GM21619 (cell line): ENCODE data around the gene GDPGP1.

ENCODE experiments used
- ATAC-seq: cut with Tn5 transposase; IDR thresholded peaks from one replicate; pipeline ENCODE4 v1.9.1; 2021; ENCODE audit not compliant: unreplicated experiment

Gene GDPGP1

DNA sequence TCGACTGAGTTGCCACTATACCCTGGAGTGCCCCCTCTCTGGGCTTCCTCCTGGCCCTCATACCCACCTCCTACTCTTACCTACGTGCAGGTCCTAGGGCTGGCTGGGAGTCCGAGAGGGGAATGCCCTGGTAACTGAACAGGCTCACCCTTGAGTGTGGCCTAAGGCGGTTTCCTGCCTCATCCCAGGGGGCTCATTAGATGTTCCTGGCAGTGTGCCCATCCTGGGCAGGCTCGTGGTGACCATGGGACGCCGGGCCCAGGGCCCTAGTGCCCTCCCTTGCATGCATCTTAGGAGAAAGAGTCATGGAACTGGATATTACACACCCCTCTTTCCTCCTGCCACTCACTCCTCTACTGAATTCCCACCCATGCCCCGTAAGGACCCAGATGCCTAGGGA, 30.1 kb upstream of the GDPGP1 start:
- ATAC-seq, result no peak

DNA sequence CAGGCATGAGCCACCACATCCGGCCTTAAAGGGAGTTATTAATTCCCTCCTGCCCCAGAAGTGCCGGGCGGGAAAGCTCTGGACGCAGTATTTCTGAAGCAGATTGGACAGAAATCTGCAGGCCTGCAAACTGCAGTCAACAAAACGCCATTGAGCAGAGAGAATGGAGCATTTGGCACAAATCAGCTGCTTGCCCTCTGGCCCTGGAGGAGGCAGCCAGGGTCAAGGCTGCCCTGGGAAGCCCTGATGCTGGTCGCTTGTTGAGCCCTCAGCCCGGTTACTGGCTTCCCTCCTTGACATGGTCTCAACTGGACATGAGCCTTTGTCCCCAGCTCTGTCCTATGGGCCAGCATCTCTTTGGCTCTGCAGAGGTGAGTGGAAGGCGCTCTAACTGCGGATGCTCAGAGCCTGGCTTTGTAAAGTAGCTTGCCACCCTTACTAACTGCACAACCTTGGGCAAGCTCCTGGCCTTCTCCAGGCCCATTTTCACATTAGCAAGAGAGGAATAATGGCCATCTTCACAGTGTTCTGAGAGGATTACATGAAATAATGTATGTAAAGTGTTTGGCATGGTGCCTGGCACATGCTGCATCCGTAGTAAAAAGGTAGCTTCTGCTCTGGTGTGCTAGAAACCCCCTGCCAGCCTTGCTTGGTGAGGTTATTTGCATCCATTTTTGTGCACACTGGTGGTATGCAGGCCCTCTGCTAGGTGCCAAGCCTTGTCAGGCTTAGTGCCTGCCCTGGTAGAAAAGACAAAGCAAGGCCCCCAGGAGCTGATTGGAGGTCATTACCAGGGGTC, 28.8 kb upstream of the GDPGP1 start:
- no peak for ATAC-seq

DNA sequence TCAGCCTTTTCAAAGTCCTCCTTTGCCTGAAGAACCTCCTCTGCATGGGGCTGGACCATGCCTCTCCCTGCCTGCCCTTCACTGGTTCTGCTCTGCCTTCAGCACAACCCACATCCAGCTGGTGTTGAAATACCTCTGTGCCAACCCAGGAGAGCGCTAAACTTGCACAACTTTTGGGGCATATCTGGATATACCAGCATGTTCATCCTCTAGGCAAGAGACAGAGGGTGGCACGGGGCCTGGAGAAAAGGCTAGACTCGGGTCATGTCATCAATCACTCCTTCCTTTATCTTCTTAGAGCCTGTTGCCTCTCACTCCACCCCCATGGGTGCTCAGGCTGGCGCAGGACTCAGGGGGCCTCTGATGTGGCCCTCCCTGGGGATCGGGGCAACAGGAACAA, 28.1 kb upstream of the GDPGP1 start:
- no peak for ATAC-seq

DNA sequence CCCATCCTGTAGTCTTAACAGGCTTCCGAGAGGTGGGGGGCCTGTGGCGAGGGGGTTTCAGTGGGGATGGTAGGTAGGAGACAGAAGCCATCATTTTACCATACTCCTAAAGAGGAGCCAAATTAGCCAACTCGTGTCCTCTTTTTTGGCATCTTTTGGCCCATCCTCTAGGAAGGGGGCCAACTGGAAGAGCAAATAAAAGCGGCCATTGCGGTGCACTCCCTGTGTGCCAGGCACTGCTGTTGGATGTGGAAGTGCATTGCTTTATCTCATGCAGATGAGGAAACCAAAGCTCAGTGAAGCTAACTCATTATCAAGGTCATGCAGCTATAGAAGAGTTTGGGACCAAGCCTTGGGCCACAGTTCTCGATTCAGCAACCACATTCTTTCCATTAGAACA, 26.8 kb upstream of the GDPGP1 start:
- ATAC-seq, result no peak

DNA sequence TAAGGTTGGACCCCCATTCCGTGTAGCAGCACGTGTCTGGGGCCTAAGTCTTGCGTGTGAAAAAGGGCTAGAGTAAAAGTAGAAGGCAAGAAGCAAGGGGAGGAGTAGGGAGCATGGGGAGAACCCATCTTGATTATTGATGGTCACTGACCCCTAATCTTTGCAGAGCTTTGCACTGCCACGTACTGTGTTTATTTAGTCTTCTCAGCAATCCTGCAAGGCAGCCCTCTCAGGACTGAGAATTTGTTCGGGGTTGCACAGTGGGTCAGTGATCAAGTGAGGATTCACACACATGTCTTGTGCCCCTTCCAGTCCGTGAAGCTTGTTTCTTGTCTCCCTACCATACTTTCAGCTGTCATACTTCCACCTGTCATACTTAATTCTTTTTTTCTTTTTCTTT, 25.7 kb upstream of the GDPGP1 start:
- ATAC-seq, result no peak

DNA sequence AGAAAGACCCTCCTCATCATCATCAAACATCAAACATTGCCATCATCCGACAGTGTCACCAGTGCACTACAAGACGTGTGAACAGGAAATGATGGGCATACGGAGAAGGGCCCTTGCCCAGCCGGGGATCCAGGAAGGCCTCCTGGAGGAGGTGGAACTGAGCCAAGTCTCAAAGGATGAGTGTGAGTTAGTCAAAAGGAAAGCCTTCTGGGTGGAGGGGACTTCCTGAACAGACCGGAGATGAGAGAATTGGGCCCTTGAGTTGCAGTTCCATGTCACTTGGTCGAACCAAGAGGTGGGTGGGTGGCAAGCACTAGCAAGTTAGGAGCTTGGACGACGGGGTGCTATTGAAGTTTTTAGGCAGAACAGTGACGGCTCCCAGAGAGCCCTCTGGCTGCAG, 24.4 kb upstream of the GDPGP1 start:
- ATAC-seq, result no peak

DNA sequence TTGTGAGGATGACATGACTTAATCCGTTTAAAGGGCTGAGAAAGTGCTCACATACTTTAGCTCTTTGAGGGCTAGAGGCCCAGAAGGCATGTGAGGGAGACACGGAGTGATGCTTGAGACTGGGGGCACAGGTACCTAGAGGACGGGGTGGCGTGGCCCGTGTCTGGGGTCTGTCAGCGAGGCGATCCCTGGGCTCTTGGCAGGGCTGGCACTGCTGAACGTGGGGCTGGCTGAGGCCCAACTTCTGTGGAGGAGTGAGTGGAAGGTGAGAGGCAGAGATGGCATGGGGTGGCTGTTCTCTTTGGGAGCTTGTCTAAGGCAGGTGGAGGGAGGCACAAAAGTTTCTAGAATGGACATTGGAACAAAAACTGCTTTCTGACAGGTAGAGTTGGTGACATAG, 23.4 kb upstream of the GDPGP1 start:
- no peak for ATAC-seq

DNA sequence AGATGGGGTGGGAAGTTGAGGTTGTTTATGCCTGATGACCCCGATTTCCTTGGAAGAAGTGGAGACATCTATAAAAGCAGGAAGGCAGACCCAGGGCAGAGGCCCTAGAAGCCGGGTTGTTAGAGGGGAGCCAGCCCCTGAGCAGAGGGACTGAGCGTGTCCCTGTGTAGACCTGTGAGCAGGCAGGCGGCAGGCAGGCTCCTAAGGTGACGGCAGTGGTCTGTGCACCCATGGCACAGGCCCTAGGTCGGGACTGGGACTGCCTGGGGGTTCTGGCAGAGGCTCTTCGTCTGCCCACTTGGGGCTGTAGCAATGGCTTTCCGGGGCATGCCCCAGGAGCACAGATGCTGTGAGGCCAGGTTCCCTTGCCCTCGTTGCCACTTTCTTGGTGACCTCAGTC, 23.0 kb upstream of the GDPGP1 start:
- no peak for ATAC-seq

DNA sequence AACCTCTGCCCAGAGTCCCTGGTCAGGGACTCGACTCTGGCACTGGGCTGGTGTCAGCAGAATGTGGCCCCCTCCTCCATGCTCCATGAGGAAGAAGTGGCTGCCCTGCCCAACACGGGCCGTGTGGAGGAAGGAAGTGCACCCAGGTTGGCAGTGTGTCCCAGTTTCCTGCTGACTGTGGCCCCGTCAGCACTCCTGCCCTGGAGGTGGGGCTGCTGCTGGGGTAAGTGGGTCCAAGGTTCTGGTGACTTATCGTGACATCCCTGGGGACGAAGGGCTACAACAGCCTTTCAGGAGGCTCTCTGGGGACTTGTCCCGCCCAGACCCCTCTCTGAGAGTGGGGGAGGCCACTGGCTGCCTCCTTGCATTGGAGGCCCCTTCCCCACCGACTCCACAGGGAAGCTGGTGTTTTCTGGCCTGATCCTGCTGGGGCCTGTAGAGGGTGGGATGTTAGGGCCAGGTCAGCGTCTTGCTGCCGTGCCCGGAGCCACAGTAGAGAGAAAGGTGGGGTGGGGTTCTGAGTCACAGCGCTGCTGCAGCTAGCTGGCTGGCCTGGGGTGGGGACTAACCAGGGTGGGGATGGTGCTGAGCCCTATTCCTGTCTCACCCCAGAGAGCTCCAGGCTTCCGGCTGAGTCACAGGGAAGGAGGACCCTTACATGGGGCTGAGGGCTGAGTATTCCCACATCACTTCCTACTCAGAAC, 22.4 kb upstream of the GDPGP1 start:
- ATAC-seq, result no peak

DNA sequence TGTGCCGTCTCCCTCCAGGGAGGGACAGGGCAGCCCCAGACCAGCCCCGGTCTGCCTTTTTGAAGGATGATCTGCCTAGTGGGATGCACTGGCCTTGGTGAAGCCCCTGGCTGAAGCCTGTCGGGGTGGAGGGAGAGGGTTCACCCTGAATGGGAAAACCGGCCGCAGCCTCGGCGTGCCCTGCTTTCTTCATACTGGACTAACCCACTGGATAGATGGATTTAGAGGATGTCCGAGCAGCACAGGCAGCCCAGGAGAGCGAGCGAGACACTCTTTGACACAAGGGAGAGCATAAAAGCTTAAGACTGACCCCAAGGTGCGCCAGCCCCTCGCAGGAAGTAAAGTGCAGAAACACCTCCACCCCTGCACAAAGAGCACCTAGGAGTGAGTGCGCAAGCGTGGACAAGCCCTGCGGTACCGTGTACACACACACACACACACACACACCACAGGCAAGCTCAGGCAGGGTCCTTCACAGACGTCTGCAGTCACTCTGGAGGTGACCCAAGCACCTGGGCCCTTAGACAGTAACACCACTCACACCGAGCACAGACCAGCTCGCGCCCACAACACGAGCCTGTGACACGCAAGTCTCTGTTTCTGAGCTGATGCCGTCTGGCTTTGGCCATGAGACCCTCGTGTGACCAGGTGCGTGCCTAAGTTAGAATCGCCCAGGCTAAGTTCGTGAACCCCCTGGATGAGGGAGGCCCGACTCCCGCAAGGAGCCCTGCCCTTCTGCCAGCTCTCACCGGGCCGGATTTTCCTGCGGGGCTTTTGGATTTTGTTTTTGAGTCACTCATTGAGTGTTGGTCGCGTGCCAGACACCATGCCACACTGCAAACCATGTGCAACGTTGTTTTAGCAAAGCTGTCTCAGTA, 21.5 kb upstream of the GDPGP1 start:
- no peak for ATAC-seq

DNA sequence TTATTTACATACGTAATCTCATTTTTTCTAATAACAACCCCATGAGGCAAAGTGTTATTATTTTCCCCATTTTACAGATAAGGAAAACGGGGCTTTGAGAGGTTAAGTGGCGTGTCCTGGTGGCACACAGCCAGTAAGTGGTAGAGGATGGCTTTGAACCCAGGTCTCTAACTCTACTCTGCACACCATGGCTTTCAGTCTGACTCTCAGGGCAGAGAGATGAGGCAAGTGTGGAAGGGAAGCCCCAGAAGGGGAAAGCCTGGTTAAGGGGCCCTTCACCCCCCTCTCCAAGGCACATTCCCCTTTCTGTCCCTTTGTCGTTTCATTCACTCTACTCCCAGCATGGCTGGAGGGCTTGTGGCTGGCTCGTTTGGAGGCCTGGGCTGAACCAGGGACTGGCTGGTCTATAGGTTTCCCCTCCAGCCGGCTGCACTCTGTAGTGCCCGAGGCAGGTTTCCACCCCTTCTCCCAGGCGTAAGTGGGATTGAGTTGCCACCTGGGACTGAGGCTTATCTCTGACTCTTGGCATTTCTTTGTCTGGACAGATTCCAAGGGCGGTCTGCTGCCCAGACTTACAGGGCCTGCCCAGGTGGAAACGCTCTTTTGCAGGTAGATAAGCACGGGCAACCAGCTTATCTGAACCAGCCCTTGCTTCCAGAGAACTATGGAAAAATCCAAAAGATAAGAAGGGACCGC, 20.7 kb upstream of the GDPGP1 start:
- ATAC-seq, result no peak

DNA sequence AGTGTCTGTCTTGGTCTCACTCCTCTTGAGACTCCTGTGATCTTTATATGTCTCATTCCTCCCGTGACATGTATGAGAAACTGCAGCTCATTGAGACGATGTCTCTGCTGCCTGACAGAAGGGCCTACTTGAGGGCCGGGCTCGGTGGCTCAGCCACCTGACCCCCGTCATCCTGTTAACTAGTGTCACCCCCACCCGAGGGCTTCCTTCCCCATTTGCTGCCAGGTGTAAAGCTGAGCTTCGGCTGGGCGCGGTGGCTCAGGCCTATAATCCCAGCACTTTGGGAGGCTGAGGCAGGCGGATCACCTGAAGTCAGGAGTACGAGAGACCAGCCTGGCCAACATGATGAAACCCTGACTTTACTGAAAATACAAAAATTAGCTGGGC, 20.2 kb upstream of the GDPGP1 start:
- no peak for ATAC-seq

DNA sequence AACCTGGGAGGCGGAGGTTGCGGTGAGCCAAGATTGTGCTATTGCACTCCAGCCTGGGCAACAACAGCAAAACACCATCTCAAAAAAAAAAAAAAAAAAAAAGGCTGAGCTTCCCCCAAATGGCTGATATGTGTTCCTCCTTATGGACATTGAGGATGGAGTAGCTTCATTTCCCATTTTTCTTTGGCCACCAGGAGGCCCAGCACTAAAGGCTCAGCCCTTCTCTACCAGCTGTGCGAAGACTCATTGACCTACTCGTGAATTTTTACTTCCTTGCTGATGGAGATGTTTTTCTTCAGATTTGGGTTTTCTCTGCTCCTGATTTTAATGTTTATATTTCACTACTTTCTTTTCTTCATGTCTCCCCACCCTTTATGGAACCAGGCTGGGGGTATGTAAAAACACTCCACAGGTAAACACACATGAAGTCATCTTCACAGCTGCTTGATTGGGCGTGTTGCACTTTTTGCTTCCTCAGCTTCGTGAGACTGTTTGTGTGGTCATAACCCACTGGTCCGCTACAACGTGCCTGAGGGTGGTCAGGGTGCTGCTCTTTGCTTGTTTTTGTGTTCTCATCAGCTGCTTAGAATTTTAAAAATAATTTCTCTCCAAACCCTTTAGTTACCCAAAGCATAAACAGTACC, 19.3 kb upstream of the GDPGP1 start:
- ATAC-seq, result no peak

DNA sequence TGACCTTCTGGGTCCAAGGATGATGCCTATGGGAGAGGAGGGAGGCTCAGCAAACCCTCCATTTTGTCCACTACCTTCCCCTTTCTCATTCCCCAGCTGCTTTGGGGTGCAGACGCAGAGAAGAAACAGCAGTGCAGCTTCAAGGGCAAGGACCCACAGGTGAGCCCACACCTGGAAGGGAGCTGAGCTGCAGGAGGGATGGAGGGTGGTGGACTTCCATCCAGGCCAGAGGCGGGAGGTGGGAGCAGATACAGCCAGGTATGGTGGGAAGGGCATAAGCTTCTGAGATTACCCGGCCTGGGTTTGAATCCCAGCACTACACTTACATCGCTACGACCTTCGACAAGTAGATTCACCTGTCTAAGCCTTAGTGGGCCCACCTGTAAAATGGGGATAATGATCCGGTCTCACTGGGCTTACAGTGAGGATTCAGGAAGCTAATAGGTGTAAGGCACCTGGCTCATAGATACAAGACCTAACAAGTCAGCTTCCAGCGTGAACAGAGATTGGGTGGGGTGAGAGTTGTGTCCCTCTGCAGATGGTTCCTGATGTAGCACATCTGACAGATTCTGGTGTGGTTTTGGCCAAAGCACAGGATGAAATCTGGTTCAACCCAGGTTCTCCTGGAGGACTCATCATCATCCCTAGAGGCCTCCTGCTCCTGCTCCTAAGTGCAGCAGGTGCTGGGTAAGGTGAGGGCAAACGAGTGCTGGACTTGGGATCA, 16.2 kb upstream of the GDPGP1 start:
- no peak for ATAC-seq

DNA sequence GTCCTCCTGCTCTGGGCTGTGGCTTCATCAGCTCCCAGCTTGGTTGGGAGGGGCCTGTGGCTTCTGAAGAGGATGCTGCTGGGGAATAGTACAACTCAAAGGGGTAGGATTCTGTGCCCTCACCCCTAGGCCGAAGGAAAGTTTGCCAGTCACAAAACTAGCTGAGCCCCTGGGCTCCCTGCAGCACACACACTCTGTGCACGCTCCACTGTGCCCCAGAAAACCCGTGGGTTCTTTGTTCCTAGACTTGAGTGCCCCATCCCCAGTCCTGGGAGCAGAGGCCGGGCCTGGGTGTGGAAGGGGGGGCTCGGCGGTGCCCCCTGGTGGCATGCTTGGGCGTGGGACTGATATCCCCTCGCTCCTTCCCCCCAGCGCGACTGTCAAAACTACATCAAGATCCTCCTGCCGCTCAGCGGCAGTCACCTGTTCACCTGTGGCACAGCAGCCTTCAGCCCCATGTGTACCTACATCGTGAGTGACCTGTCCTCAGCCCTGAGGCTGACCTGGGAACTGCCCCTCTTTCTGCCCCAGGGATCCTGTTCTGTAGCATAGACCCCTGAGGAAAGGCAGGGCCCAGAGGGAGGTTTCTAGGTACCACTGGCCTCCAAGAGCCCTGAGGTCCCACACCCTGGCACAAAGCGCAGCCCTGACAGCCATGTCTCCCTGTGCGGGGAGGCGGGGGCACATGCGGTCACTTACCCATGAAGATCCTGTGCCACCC, 14.4 kb upstream of the GDPGP1 start:
- no peak for ATAC-seq

DNA sequence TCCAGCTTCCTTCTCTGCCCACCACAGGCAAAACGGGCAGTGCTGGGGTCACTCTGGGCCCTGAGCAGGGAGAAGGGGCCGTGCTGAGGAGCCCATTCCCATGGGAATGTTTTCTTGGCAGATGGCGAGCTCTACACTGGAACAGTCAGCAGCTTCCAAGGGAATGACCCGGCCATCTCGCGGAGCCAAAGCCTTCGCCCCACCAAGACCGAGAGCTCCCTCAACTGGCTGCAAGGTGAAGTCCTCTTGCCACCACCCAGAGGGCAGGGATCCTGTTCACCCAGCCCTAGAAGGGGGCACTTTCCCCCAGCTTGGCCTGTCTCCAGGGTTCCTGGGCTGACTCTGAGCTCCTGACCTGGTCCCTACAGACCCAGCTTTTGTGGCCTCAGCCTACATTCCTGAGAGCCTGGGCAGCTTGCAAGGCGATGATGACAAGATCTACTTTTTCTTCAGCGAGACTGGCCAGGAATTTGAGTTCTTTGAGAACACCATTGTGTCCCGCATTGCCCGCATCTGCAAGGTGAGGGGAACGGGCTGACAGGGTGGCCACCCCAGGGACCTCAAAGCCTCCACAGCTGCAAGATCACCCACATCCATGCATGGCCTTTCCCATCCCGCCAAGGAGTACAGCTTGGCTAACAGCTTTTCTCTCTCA, 12.6 kb upstream of the GDPGP1 start:
- no peak for ATAC-seq

DNA sequence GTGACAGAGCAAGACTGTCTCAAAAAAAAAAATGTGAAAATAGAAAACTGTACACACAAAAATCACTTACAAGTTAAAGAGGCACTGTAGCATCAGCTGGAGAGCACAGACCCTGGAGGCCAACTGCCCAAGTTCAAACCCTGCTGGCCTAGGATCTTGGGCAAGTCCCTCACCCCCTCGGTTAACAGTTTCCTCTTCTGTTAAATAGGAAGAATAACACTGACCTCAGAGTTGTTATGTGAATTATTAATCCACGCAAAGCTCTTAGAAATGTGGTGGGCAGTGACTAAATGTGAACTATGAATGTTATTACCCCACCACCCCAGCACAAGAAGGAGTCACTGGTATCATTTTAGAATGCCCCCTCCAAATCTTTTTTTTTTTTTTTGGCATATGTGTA, 11.5 kb upstream of the GDPGP1 start:
- no peak for ATAC-seq

DNA sequence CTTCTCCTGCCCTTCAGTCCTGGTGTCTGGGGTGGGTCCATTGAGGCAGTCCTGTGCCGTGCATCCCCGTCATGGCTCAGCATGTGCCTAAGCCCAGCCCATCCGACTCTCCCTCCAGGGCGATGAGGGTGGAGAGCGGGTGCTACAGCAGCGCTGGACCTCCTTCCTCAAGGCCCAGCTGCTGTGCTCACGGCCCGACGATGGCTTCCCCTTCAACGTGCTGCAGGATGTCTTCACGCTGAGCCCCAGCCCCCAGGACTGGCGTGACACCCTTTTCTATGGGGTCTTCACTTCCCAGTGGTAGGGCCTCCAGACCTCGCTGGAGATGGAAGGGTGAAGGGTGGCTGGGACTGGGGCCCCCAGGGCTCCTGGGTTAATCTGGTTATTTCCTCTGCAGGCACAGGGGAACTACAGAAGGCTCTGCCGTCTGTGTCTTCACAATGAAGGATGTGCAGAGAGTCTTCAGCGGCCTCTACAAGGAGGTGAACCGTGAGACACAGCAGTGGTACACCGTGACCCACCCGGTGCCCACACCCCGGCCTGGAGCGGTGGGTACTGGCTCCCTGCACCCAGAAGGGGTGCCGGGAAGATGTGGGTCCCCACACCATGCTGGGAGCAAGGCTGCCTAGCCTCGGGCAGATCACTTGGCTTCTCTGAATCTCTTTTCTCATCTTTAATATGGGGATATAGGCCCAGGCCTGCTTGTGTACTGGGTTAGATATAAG, 10.4 kb upstream of the GDPGP1 start:
- no peak for ATAC-seq
